Lower leg skin (tissue), 3 donors: Measurements from ENCODE around the gene ZNF716.

Experiments
- POLR2A ChIP-seq, 2 donors: fragments of 450-650 bp; IDR thresholded peaks; one replicate each; pipeline ENCODE4 v1.6.1; 2016 to 2017; ENCODE audit warnings: antibody characterized with exemption in 2 of 2, mild to moderate bottlenecking in 1 of 2, moderate library complexity in 1 of 2
- TF ChIP-seq, protein P1 (sequence below), 3 donors: fragments of 450-650 bp; IDR thresholded peaks; one replicate each; pipeline ENCODE4 v1.5.1; 2016; ENCODE audit warnings: antibody characterized with exemption in 3 of 3, mild to moderate bottlenecking in 3 of 3, moderate library complexity in 2 of 3

DNA sequence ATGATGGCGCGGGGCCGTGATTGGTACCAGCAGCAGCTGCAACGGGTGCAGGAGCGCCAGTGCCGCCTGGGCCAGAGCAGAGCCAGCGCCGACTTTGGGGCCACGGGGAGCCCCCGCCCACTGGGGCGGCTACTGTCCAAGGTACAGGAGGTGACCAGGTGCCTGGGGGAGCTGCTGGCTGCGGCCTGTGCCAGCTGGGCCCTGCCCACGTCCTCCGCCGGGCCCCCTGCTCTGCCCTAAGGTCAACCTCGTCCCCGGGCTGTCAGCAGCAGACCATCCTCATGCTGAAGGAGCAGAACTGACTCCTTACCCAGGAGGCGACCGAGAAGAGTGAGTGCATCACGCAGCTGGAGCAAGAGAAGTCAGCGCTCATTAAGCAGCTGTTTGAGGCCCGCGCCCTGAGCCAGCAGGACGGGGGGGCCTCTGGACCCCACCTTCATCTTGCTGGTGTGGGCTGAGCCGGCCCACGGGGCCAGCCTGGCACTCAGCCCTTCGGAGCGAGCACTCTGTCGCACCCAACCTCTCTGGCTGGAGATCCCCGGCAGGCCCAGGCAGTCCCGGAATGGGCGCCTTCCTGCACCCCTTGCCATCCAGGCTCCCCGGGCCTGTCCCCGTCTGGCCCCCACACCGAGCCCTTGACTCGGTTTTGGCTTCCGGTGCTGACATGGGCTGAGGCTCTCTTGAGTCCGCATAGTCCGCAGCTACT lies 24.6 kb upstream of the ZNF716 start:
- TF ChIP-seq, protein P1, sequence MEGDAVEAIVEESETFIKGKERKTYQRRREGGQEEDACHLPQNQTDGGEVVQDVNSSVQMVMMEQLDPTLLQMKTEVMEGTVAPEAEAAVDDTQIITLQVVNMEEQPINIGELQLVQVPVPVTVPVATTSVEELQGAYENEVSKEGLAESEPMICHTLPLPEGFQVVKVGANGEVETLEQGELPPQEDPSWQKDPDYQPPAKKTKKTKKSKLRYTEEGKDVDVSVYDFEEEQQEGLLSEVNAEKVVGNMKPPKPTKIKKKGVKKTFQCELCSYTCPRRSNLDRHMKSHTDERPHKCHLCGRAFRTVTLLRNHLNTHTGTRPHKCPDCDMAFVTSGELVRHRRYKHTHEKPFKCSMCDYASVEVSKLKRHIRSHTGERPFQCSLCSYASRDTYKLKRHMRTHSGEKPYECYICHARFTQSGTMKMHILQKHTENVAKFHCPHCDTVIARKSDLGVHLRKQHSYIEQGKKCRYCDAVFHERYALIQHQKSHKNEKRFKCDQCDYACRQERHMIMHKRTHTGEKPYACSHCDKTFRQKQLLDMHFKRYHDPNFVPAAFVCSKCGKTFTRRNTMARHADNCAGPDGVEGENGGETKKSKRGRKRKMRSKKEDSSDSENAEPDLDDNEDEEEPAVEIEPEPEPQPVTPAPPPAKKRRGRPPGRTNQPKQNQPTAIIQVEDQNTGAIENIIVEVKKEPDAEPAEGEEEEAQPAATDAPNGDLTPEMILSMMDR (IDR thresholded peaks at IDR 0.05): no peak
- no peak for TF ChIP-seq POLR2A (IDR thresholded peaks at IDR 0.05)
